ENCODE results near the gene SUN1. TPM values are rescaled to one million over a fixed set of nuclear protein-coding genes. Genes with fewer than 3 reads are reported as not detected.

SUN1 gene
- total RNA-seq, 1 experiment from 2014 or later: 181 TPM

DNA sequence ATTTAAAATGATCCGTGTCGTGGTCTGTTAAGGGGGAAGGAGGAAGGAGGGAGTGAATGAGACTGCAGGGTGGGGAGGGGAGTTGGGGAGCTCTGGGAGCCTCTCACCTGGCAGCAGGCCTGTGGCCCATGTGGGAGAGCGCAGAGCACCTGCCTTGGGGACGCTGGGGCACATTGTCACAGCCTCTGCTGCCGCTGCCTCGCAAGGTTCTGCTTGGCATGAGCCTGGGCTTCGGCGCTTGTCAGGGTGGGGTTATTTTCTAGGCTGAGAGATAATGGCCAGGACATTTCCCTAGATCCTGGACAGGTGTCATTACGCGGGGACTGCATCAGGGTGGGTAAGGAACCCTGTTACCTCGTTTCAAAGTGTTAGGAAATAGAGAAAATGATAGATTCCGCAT is 2.2 kb upstream of the SUN1 start:
- intact Hi-C loops (cut with micrococcal nuclease): no loop called here
- Histone ChIP-seq H3K4me3 (replicated peaks in 1 of 2; ENCODE audit: low read depth in 1 of 2, low read length in 2 of 2) (peak overlapping the region in 1 of 2 experiments; percentile 45; a peak in 2 of 4 replicates), H3K27me3 (ENCODE audit: insufficient read depth, low read length) (no peaks in the 10 kb centered on the region), H3K36me3 (ENCODE audit: control insufficient read depth in 1 of 2, insufficient read depth in 2 of 2, low read length in 2 of 2) (peaks cover 0 to 5% of the 10 kb centered on the region in 2 experiments; a peak in 1 of 4 replicates), H3K9ac (ENCODE audit: low read length) (peak overlapping the region; percentile 75), H3K27ac (ENCODE audit: low read depth, low read length) (peak overlapping the region; percentile 98), H4K20me1 (ENCODE audit: insufficient read depth) (no peaks in the 10 kb centered on the region), H2AFZ (ENCODE audit: low read depth, low read length, poor library complexity, severe bottlenecking) (no peak overlapping the region), H3K4me1 (ENCODE audit: control insufficient read depth in 1 of 2, insufficient read depth in 2 of 2, low read length in 2 of 2) (peaks cover 46 to 66% of the 10 kb centered on the region in 2 experiments), H3K9me2 (ENCODE audit: insufficient read depth) (no peaks in the 10 kb centered on the region), H3K4me2 (ENCODE audit: low read length) (peak overlapping the region; percentile 90), H3K79me2 (ENCODE audit: insufficient read depth, low read length) (peaks cover 93% of the 10 kb centered on the region), H3K9me3 (ENCODE audit: control insufficient read depth in 1 of 2, insufficient read depth in 1 of 2, low read depth in 1 of 2, low read length in 2 of 2) (no peaks in the 10 kb centered on the region)
- ChIA-PET CTCF (no interaction called here), POLR2A (no interaction called here), RAD21 (ENCODE audit: low non-redundant PET in 1 of 2, low total read pairs in 2 of 2, uncharacterized antibody in 2 of 2, unreplicated experiment in 2 of 2) (no interaction called here)
- TF ChIP-seq SRF (IDR thresholded peaks at IDR 0.05; ENCODE audit: low read depth) (no peak), EGR1 (IDR thresholded peaks at IDR 0.05; ENCODE audit: low read depth) (no peak), CBX3 (IDR thresholded peaks at IDR 0.05; ENCODE audit: low read depth) (no peak), ELF1 (IDR thresholded peaks at IDR 0.05; ENCODE audit: borderline replicate concordance, low read depth) (no peak)
- TF ChIP-seq, protein P1, sequence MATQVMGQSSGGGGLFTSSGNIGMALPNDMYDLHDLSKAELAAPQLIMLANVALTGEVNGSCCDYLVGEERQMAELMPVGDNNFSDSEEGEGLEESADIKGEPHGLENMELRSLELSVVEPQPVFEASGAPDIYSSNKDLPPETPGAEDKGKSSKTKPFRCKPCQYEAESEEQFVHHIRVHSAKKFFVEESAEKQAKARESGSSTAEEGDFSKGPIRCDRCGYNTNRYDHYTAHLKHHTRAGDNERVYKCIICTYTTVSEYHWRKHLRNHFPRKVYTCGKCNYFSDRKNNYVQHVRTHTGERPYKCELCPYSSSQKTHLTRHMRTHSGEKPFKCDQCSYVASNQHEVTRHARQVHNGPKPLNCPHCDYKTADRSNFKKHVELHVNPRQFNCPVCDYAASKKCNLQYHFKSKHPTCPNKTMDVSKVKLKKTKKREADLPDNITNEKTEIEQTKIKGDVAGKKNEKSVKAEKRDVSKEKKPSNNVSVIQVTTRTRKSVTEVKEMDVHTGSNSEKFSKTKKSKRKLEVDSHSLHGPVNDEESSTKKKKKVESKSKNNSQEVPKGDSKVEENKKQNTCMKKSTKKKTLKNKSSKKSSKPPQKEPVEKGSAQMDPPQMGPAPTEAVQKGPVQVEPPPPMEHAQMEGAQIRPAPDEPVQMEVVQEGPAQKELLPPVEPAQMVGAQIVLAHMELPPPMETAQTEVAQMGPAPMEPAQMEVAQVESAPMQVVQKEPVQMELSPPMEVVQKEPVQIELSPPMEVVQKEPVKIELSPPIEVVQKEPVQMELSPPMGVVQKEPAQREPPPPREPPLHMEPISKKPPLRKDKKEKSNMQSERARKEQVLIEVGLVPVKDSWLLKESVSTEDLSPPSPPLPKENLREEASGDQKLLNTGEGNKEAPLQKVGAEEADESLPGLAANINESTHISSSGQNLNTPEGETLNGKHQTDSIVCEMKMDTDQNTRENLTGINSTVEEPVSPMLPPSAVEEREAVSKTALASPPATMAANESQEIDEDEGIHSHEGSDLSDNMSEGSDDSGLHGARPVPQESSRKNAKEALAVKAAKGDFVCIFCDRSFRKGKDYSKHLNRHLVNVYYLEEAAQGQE (IDR thresholded peaks at IDR 0.05; ENCODE audit: low read depth): no peak
- BruUV-seq (replicated peaks): no TSS peak
- DNase-seq (ENCODE audit: low read depth, low spot score): no peak
- no peak for ATAC-seq
